Heart right ventricle (tissue), 16 donors: Measurements from ENCODE around the gene NOVA2. TPM values are rescaled to one million over a fixed set of nuclear protein-coding genes. Genes with fewer than 3 reads are reported as not detected.
A peak's percentile ranks its signal among the peaks of the same experiment; 100 is the strongest.

Experiments
- ATAC-seq, 8 donors: fragments of 200-7000 bp; cut with Tn5 transposase; one replicate each; pipeline ENCODE4 v1.9.1; 2020; ENCODE audit warnings: mild to moderate bottlenecking in 8 of 8, moderate library complexity in 8 of 8, moderate number of reproducible peaks in 1 of 8
- DNase-seq, 2 donors: peaks; one replicate each; pipeline ENCODE4 v3.0.0-alpha.2; 2020
- H3K27ac ChIP-seq, 10 donors: fragments of 200-600 bp; sonication (generic) in 2 of 10; one replicate each; pipeline versions ENCODE4 v1.5.0 to v1.8.0; 2020 to 2022; ENCODE audit warnings: mild to moderate bottlenecking in 3 of 10
- H3K27me3 ChIP-seq, 7 donors: fragments of 200-600 bp; one replicate each; pipeline ENCODE4 v1.8.0; 2021 to 2022; ENCODE audit warnings: mild to moderate bottlenecking in 2 of 7
- H3K36me3 ChIP-seq, 9 donors: fragments of 200-600 bp; sonication (generic) in 1 of 9; one replicate each; pipeline versions ENCODE4 v1.5.0 to v1.8.0; 2020 to 2022; ENCODE audit warnings: mild to moderate bottlenecking in 2 of 9
- H3K4me1 ChIP-seq, 9 donors: fragments of 200-600 bp; sonication (generic) in 1 of 9; one replicate each; pipeline versions ENCODE4 v1.5.0 to v1.8.0; 2020 to 2022; ENCODE audit warnings: mild to moderate bottlenecking in 4 of 9
- H3K4me3 ChIP-seq, 10 donors: fragments of 200-600 bp; sonication (generic) in 2 of 10; one replicate each; pipeline versions ENCODE4 v1.5.0 to v1.8.0; 2020 to 2022; ENCODE audit warnings: mild to moderate bottlenecking in 7 of 10, moderate library complexity in 2 of 10
- H3K9me3 ChIP-seq, 11 donors: fragments of 200-600 bp in 10 of 11; sonication (generic) in 2 of 11; one replicate each; pipeline versions ENCODE4 v1.5.0 to v1.8.0; 2013 to 2022; ENCODE audit warnings: mild to moderate bottlenecking in 2 of 11, control low read depth in 1 of 11, moderate library complexity in 1 of 11
- WGBS, 2 donors: extraction: QIAGEN DNeasy Blood & Tissue Kit; methylation state at CpG; one replicate each; pipeline ENCODE4 v1.1.7; 2013; ENCODE audit warnings: inconsistent platforms in 1 of 2; 5-methylcytosine and 5-hydroxymethylcytosine counted together
- intact Hi-C, 10 donors: fragments of 100-400 bp; cut with DNase I; formaldehyde crosslinking; loops; one replicate each; pipeline versions ENCODE4 v1.11.1 to v1.14.2; 2022
- polyA plus RNA-seq, 2 donors: library from polyadenylated mRNA; stranded (reverse); fragments of 200-250 nt; gene quantifications; one replicate each; pipeline ENCODE4 v1.2.3, GENCODE V29; 2013
- total RNA-seq, 10 donors: library from RNA; stranded (reverse); fragmentation: NEBNext Ultra II Directional in 3 of 10; extraction: Animal tissue kit (Norgen Biotek cat#: 25700) in 3 of 10; gene quantifications; one replicate each; pipeline versions ENCODE4 v1.2.1 to v1.2.4, GENCODE V29; 2021 to 2023
- TF ChIP-seq, protein P1 (sequence below), 9 donors: fragments of 200-600 bp; sonication (generic) in 2 of 9; IDR thresholded peaks; one replicate each; pipeline versions ENCODE4 v1.5.0 to v1.8.0; 2021 to 2022; ENCODE audit warnings: antibody characterized with exemption in 9 of 9, mild to moderate bottlenecking in 5 of 9, moderate library complexity in 1 of 9
- donor health status: Arrhythmogenic right ventricular cardiomyopathy.
- donor health status: ischemic (EF 13 %, LVEDD 7.1; RV severe dilation, severe dysfunction).
- donor health status: healthy with polysubstance abuse.
- donor health status: DM: no; HTN: yes; CAD: no.
- donor health status: DM: no; HTN: no; CAD: no.
- donor health status: ischemic (EF 25% LVEDD 6.9; RV normal size, moderate dysfunction).
- donor health status: ischemic (EF 25% LVEDD 5.7; RV mildly dilated, moderate dysfunction).
- donor health status: healthy.
- donor health status: DM: yes; HTN: yes; CAD: no.
- donor health status: Ischemic cardiomyopathy.
- donor health status: ischemic (EF 35%, LVEDD 5.7; RV mildly dilated, moderate dysfunction).
- donor health status: nonischemic (EF 11% LVEDD 7.7; RV severe dilation, severe dysfunction).
- donor health status: DM: yes; HTN: yes; CAD: no.
- donor health status: PGD.
- donor health status: ischemic (EF 29% LVEDD 5.4; RV normal size, mild dysfunction).
- donor health status: nonischemic (EF 23%, LVEDD 6.1; RV moderate dilation, normal function).

The NOVA2 gene
- total and polyA plus RNA-seq, 12 donors: 1.6 to 8.2 (median 5.9) TPM

DNA sequence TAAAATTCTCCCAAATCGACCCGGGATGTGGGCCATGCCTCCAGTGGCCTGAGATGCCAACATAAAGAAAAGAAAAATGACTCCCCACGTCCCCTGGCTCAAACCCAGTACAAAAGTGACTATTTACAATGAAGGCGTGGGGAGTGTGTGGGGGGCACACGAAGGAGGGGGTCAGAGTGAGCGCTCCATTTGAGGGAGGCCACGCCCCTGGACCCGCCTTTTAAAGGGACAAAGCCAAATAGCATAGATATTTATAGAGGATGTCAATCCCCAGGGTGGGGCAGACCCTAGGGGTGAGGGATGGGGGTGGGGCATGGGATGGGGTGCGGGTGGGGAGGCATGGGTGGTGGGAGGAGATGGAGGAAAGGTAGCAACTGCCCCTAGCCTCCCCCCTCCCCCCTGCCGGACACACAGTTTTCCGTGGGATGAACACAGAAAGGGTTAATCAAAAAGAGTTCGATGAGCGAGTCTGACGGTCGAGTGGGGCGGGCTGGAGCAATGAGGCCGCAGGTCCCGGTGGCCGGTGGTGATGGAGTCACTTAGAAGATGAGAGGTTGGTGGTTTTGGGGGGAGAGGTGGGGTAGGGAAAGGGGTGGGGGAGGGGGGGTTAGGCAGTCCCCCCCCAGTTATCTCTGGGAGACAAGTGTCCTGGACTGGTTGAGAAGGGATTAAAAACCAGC is 39.0 kb downstream of the NOVA2 start:
- WGBS, 2 donors: 39% methylated on average over 19 of the region's 19 CpGs
- ATAC-seq: no peak
- Histone ChIP-seq H3K36me3 (peaks cover 0 to 22% (median 0%) of the 10 kb centered on the region in 9 donors), H3K4me1 (peaks cover 0 to 16% (median 0%) of the 10 kb centered on the region in 9 donors), H3K4me3 (no peak overlapping the region), H3K27me3 (peaks cover 0 to 53% (median 32%) of the 10 kb centered on the region in 7 donors), H3K9me3 (no peaks in the 10 kb centered on the region), H3K27ac (no peak overlapping the region)
- intact Hi-C loops: loop anchor here in 3 of 10 donors (5.0 kb wide), 2 partner anchors 73 to 83 kb away; no protein-coding TSS in a partner anchor
- TF ChIP-seq, protein P1, sequence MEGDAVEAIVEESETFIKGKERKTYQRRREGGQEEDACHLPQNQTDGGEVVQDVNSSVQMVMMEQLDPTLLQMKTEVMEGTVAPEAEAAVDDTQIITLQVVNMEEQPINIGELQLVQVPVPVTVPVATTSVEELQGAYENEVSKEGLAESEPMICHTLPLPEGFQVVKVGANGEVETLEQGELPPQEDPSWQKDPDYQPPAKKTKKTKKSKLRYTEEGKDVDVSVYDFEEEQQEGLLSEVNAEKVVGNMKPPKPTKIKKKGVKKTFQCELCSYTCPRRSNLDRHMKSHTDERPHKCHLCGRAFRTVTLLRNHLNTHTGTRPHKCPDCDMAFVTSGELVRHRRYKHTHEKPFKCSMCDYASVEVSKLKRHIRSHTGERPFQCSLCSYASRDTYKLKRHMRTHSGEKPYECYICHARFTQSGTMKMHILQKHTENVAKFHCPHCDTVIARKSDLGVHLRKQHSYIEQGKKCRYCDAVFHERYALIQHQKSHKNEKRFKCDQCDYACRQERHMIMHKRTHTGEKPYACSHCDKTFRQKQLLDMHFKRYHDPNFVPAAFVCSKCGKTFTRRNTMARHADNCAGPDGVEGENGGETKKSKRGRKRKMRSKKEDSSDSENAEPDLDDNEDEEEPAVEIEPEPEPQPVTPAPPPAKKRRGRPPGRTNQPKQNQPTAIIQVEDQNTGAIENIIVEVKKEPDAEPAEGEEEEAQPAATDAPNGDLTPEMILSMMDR (IDR thresholded peaks at IDR 0.05): no peak
- DNase-seq: no peak

DNA sequence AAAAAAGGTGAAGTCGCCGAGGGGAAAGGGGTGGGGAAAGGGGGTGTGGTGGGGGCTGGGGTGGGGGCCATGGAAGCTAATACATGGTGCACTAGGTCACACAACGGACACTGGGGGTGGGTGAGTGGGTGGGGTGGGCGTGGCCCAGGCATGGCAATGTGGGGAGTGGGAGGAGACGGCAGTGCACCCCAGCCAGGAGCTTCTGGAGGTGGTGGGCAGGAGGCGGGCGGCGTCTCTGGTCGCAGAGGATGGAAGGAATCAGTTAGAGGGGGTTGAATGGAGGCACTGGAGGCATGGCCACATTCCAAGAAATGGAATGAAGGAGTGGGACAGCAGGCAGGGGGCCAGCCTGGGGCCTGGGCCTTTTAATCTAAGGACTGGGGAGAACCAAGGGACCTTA is 39.9 kb downstream of the NOVA2 start:
- 73 to 75% methylated on average over 9 of the region's 9 CpGs for WGBS, 2 donors
- no peak overlapping the region for H3K27ac ChIP-seq
- no peak for ATAC-seq
- H3K36me3 ChIP-seq: peaks cover 0 to 13% (median 0%) of the 10 kb centered on the region in 9 donors
- H3K9me3 ChIP-seq: no peaks in the 10 kb centered on the region
- H3K4me1 ChIP-seq: peaks cover 0 to 8% (median 0%) of the 10 kb centered on the region in 9 donors
- TF ChIP-seq, protein P1 (IDR thresholded peaks at IDR 0.05): no peak
- H3K27me3 ChIP-seq: peaks cover 0 to 45% (median 32%) of the 10 kb centered on the region in 7 donors
- no peak for DNase-seq
- intact Hi-C loops: loop anchor here in 3 of 10 donors (5.0 kb wide), 2 partner anchors 74 to 84 kb away; no protein-coding TSS in a partner anchor
- H3K4me3 ChIP-seq: no peak overlapping the region

DNA sequence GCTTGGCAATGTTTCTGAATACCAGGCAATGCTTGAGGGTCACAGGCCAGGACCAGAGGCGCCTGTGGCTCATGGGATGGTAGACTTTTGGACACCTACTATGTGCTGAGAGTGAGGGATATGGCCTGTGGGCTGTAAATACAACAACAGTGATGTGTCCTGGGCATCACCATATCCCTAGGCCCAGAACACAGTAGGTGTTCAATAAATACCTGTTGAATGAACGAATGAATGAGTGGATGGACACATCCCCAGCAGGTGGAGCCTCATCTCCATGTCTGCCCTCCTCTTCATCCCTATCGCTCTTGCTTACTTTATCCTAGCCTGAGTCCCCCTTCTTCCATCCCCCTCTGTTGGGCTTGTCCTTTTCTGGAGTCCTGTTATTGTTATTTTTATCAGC is 42.6 kb downstream of the NOVA2 start:
- 61 to 63% methylated on average over 3 of the region's 3 CpGs for WGBS, 2 donors

DNA sequence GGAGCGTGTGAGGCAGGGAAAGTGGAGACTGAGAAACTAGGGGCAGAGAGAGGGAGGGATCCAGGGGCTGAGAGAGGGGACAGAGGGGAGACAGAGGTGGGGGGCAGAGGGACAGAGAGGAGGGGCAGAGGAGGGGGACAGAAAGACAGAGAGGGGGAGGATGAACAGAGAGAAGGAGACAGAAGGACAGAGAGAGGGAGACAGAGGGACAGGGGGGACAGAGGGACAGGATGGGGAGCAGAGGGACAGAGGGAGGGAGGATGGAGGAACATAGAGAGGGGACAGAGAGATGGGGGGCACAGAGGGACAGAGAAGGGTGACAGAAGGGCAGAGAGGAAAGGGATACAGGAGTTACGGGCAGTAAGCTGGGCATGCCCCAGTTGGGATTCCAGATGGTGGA is 44.4 kb downstream of the NOVA2 start:
- ATAC-seq (no peak), DNase-seq (no peak)
- 64 to 74% methylated on average over 2 of the region's 2 CpGs for WGBS, 2 donors
- intact Hi-C loops: loop anchor here in 2 of 10 donors (5.0 to 10.0 kb wide), 2 partner anchors 68 to 86 kb away; partner anchors contain the start of gene CCDC61 (in 1 of the 2)
- Histone ChIP-seq H3K4me1 (peaks cover 0 to 9% (median 6%) of the 10 kb centered on the region in 9 donors), H3K27ac (no peak overlapping the region), H3K27me3 (peaks cover 0 to 15% (median 4%) of the 10 kb centered on the region in 7 donors), H3K9me3 (no peaks in the 10 kb centered on the region), H3K36me3 (no peaks in the 10 kb centered on the region), H3K4me3 (no peak overlapping the region)
- TF ChIP-seq, protein P1 (IDR thresholded peaks at IDR 0.05): no peak

More for the DNA sequence above, 42.6 kb downstream of the NOVA2 start:
- TF ChIP-seq, protein P1 (IDR thresholded peaks at IDR 0.05): peak in 5 of 9 donors; percentile 10 to 24 (median 19)
- Histone ChIP-seq H3K9me3 (no peaks in the 10 kb centered on the region), H3K4me3 (no peak overlapping the region), H3K27ac (no peak overlapping the region), H3K36me3 (no peaks in the 10 kb centered on the region), H3K27me3 (peaks cover 0 to 31% (median 22%) of the 10 kb centered on the region in 7 donors), H3K4me1 (peaks cover 0 to 9% (median 6%) of the 10 kb centered on the region in 9 donors)
- intact Hi-C loops: loop anchor here in 3 of 10 donors (5.0 kb wide), 2 partner anchors 76 to 86 kb away; no protein-coding TSS in a partner anchor
- ATAC-seq (no peak), DNase-seq (no peak)
